Femur (tissue), 1 donor: ENCODE results near the gene COL1A1.
A peak's percentile ranks its signal among the peaks of the same experiment; 100 is the strongest.

ENCODE experiments used
- DNase-seq: peaks from one replicate; pipeline ENCODE4 v3.0.0-alpha.2; 2017

COL1A1 gene

DNA sequence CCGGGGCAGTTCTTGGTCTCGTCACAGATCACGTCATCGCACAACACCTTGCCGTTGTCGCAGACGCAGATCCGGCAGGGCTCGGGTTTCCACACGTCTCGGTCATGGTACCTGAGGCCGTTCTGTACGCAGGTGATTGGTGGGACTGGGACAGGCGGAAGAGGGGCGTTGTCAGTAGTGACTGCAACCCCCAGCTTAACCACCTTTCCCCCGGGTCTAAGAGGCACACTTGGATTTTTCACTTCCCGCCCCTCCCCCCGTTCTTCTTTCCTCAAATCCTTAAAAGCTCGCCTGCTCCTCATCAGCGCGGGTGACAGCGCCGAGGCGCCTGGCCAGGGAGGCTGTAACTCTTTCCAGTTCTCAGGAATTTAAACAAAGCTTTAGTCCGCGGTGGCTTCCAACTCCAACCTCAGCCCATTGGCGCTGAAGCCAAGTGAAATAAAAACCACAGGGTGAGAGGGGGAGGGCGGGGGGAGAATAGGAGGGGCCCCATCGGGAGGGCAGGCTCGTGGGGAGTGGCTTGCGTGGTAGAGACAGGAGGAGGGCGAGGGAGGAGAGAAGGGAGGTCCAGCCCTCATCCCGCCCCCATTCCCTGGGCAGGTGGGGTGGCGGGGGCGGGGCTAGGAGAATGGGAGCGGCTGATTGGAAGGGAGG lies 1.5 kb downstream of the COL1A1 start:
- peak; percentile 96 for DNase-seq

- peak; percentile 67 for DNase-seq
These were observed 2.1 kb downstream of the COL1A1 start for GRCh38 chr17:50199211-50199802.

GRCh38 chr17:50198026-50198669 lies 3.3 kb downstream of the COL1A1 start:
- DNase-seq = peak; percentile 66

DNA sequence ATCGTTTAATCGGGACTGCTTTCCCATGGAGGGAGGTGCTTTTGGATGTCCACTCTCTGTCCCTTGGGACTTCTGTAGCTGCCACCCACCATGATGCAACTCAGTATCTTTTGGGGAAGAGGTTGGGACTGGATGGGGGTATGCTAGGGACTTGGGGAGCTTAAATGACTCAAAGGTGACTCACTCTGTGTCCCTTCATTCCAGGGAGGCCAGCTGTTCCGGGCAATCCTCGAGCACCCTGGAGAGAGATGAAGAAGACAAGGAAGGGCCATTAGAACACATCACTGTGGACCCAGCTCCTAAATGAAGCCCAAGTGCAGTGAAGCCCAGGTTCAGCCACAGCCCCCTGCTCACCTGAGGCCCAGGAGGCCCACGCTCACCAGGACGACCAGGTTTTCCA lies 4.6 kb downstream of the COL1A1 start:
- no peak for DNase-seq

DNA sequence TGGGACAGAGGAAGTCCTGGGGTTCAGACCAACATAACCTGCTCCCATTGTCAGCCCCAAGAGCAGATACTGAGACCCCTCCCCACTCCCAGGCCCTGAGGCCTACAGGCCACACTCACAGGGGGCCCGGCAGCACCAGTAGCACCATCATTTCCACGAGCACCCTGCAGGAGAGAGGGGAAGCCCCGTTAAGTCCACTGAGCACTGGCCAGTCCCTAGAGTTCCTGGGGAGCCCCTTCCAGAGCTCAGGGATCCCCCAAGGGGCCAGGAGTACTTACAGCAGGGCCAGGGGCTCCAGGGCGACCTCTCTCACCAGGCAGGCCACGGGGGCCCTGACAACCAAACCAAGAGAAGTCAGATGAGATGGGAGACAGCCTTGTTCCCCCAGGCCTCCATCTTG lies 5.4 kb downstream of the COL1A1 start:
- no peak for DNase-seq

GRCh38 chr17:50194934-50195865 lies 6.2 kb downstream of the COL1A1 start:
- no peak for DNase-seq

- DNase-seq = peak; percentile 69
These were observed 7.1 kb downstream of the COL1A1 start for GRCh38 chr17:50194140-50194933.

- DNase-seq = peak; percentile 69
These were observed 8.7 kb downstream of the COL1A1 start for GRCh38 chr17:50192618-50193291.

DNA sequence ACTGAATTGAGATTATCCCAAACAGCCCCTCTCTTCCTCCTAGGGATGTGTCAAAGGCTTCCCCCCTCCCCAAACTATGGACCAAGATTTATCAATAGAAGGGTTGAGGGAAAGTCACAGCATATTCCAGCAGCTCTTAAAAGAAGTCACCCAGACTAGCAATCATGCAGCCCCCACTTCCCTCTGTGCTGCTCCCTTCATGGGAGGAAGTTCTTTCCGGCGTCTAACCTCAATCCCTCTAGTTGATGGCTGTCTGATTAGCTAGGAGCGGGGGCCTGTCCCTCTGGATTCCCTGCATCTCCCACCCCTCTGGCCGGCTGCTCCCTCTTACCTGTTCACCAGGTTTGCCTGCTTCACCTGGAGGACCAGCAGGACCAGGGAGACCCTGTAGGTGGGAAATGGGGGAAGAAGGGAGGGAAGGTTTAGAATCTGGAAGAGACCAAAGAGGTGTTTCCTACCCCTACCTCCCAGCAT lies 9.2 kb downstream of the COL1A1 start:
- peak; percentile 67 for DNase-seq

DNA sequence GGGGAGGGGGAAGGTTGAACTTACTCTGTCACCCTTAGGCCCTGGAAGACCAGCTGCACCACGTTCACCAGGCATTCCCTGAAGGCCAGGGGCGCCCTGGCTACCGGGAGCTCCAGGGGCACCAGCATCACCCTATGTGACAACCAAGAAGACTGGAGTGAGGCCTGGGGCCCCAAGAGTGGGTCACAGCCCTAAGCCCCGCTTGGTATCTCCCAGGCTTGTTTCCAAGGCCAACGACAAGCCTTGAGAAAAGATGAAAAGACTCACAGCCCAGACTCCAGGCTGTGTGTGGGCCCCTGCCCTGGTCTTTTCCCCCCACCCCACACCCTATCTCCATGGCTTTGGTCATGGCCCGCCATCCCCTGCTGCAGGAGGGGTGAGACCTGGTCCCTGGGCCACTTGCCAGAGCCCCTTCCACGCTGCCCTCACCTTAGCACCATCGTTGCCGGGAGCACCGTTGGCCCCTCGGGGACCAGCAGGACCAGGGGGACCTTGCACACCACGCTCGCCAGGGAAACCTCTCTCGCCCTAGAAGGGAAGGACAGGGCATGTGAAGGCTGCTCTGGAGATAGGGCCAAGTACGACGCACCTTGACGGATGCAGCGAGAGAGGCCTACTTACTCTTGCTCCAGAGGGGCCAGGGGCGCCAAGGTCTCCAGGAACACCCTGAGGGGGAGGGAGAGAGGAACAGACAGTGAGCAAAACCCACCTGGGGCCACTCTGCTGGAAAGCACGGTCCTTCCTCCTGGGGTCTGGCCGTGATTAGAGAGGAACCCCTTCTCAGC lies 9.9 kb downstream of the COL1A1 start:
- peak; percentile 81 for DNase-seq

DNA sequence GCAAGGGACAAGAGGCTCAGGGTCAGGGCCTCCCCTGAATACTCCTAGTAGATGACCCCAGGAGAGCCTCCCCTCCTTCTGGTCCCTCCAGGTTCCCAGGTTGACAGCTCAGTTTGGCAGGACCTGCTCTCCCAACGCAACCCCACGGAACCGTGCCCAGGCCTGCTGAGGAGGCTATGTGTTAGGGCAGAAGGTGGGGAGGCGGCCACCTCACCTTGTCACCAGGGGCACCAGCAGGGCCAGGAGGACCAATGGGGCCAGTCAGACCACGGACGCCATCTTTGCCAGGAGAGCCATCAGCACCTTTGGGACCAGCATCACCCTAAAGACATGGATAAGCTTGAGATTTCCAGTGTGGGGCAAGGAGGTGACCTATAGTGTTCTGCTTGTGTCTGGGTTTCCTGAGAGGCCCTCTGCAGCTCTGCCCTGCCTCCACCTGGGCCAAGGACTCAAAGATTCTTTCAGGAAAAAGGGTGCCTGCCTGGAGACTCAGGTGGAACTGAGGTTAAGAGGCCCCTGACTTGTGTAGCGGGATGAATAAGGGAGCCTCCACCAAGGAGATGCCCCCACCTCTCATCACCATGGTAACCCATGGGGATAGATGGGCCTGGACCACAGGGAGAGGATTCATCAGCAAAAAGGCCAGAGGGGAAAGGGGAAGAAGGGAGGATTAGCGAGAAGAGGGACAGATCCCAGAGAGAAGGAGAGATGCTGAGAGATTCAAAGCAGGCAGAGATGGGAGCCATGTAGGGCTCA lies 10.7 kb downstream of the COL1A1 start:
- peak; percentile 81 for DNase-seq

DNA sequence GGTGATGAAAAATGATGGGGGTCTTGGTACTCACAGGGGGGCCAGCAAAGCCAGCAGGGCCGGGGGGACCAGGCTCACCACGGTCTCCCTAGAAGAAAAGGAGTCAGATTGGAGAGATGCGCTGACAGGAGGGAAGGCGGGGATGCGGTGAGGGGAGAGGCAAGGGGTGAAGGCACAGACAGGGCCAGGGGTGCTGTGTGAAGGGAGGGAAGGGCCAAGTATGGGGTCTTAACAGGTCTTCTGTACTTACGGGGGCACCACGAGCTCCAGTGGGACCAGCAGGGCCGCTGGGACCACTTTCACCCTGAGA lies 11.2 kb downstream of the COL1A1 start:
- peak; percentile 75 for DNase-seq

- peak; percentile 84 for DNase-seq
These were observed 11.7 kb downstream of the COL1A1 start for GRCh38 chr17:50189550-50190292.

GRCh38 chr17:50188921-50189549 lies 12.4 kb downstream of the COL1A1 start:
- peak; percentile 83 for DNase-seq

DNA sequence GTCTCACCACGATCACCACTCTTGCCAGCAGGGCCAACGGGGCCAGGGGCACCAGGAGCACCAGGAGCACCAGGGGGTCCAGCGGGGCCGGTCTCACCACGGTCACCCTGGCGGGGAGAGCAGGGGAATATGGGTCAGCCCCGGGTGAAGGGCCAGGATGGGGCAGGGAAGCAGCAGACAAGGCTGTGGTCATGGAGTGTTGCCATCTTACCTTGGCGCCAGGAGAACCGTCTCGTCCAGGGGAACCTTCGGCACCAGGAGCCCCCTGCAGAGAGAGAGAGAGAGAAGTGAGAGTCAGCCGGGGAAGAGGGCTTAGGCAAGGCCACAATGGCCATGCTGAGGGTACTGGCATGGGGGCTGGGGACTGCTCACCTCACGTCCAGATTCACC lies 12.9 kb downstream of the COL1A1 start:
- DNase-seq = peak; percentile 80

DNA sequence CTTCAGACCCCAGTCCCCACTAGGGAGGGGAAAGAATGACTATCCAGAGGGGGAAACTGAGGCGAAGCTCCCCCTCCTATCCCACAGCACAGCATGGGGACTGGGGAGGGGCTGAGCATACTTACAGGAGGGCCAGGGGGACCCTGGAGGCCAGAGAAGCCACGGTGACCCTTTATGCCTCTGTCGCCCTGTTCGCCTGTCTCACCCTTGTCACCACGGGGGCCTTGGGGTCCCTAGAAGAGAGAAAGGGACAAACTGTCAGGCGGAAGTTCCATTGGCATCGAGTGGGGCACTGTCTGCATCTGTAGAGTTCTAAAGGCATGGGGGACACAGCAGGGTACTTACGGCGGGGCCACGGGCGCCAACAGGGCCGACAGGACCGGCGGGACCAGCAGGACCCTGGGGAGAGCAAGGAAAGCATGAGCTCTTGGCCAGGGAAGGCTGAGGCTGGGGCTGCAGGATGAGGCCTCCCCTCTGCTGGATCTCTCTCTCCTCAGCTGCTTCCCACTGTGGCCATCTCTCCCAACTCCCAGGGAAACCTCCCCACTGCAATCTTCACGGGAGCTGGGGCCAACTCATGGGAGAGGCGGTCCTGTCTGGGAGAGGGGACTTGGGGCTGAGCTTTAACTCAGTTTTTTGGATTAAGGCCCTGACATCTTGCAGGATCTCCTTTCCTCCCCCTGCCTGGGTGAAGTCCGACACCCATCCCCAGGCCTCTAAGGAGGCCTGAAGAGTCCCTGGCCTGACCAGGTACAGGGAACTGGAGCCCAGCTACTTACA lies 13.5 kb downstream of the COL1A1 start:
- DNase-seq = peak; percentile 78

DNA sequence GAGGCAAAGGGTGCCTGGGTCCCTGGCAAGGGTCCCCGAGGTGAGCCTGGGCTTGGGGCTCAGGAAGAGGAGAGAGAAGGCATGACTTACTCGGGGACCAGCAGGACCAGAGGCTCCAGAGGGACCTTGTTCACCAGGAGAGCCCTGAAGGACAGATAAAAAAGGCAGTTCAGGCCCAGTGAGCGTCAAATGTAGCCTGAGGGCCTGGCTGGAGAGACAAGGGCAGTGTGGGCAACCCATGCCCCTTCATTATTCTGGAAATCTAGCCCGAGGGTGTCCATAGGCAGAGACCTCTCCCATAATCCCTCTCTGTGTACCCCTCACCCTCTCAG lies 14.1 kb downstream of the COL1A1 start:
- no peak for DNase-seq
